ENCODE results near the gene UBE2B. TPM values are rescaled to one million over a fixed set of nuclear protein-coding genes. Genes with fewer than 3 reads are reported as not detected.
"Not testable (repeated sequence)": the region's sequence is repeated elsewhere in the genome, so short reads cannot be mapped to it uniquely, and the experiment has no call there.

Gene UBE2B
- total RNA-seq, 1 experiment from 2014 or later: 186 TPM

DNA sequence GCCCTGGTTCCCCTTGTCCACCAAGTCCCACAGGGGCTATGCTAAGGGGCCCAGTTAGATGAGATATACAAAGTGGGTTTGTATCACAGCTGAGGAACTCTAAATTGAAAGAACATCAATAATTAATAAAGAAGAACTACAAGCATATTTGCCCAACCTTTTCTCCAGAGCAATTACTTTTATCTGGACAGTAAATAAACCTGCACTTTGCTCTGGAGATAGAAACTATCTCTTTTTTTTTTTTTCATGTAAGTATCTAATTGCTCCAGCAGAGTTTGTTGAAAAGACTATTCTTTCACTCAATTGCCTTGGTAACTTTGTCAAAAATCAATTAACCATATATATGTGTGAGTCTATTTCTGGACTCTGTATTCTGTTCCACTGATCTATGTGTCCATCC, 46.3 kb downstream of the UBE2B start:
- DNase-seq (ENCODE audit: unreplicated experiment): no peak
- Mint-ChIP-seq H3K27ac (ENCODE audit: low read depth, unreplicated experiment) (no peak overlapping the region), H3K4me3 (ENCODE audit: unreplicated experiment) (no peak overlapping the region), H3K36me3 (ENCODE audit: insufficient read depth, unreplicated experiment) (peaks cover 6% of the 10 kb centered on the region), H3K4me1 (ENCODE audit: insufficient read depth, unreplicated experiment) (peaks cover 1% of the 10 kb centered on the region), H3K27me3 (ENCODE audit: insufficient read depth, unreplicated experiment) (no peaks in the 10 kb centered on the region), H3K9me3 (ENCODE audit: unreplicated experiment) (peaks cover 8% of the 10 kb centered on the region)
- POLR2A ChIA-PET: interaction anchor here (0.7 to 2.7 kb wide), 5 partner anchors 11 to 49 kb away, joined by 3 to 9 read pairs (median 4); no protein-coding TSS in a partner anchor
- no TSS peak for BruUV-seq (replicated peaks)
- CTCF ChIA-PET: interaction anchor here (0.7 to 3.0 kb wide), 4 partner anchors 9 to 170 kb away, joined by 3 to 8 read pairs (median 3); no protein-coding TSS in a partner anchor
- TF ChIP-seq, protein P1, sequence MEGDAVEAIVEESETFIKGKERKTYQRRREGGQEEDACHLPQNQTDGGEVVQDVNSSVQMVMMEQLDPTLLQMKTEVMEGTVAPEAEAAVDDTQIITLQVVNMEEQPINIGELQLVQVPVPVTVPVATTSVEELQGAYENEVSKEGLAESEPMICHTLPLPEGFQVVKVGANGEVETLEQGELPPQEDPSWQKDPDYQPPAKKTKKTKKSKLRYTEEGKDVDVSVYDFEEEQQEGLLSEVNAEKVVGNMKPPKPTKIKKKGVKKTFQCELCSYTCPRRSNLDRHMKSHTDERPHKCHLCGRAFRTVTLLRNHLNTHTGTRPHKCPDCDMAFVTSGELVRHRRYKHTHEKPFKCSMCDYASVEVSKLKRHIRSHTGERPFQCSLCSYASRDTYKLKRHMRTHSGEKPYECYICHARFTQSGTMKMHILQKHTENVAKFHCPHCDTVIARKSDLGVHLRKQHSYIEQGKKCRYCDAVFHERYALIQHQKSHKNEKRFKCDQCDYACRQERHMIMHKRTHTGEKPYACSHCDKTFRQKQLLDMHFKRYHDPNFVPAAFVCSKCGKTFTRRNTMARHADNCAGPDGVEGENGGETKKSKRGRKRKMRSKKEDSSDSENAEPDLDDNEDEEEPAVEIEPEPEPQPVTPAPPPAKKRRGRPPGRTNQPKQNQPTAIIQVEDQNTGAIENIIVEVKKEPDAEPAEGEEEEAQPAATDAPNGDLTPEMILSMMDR (IDR thresholded peaks at IDR 0.05; ENCODE audit: unreplicated experiment): no peak
- intact Hi-C loops (cut with micrococcal nuclease): no loop called here

DNA sequence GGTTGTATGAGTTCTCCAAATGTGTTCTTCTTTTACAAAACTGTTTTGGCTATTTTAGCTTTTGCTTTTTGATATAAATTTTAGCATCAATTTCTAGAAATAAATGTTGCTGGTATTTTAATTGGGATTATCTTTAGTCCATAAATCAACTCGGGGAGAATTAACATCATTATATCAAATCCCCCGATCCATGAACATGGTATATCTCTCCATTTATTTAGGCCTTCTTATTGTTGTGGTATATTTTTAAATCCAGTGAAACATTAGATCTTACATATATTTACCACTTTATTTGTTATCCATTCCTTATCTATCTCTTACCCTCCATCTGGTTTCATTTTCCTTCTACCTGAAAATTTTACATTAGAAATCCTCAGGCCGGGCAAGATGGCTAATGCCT, 47.6 kb downstream of the UBE2B start:
- Mint-ChIP-seq H3K27me3 (ENCODE audit: insufficient read depth, unreplicated experiment) (no peaks in the 10 kb centered on the region), H3K4me1 (ENCODE audit: insufficient read depth, unreplicated experiment) (no peaks in the 10 kb centered on the region), H3K4me3 (ENCODE audit: unreplicated experiment) (no peak overlapping the region), H3K36me3 (ENCODE audit: insufficient read depth, unreplicated experiment) (peaks cover 6% of the 10 kb centered on the region), H3K9me3 (ENCODE audit: unreplicated experiment) (peaks cover 8% of the 10 kb centered on the region), H3K27ac (ENCODE audit: low read depth, unreplicated experiment) (no peak overlapping the region)
- POLR2A ChIA-PET: interaction anchor here (0.7 to 2.7 kb wide), 8 partner anchors 8 to 88 kb away, joined by 3 to 9 read pairs (median 3); no protein-coding TSS in a partner anchor
- BruUV-seq (replicated peaks): no TSS peak
- CTCF ChIA-PET: interaction anchor here (0.6 to 3.0 kb wide), 3 partner anchors 10 to 112 kb away, joined by 3 to 8 read pairs (median 3); no protein-coding TSS in a partner anchor
- TF ChIP-seq, protein P1 (IDR thresholded peaks at IDR 0.05; ENCODE audit: unreplicated experiment): no peak
- intact Hi-C loops (cut with micrococcal nuclease): no loop called here
- DNase-seq (ENCODE audit: unreplicated experiment): no peak

DNA sequence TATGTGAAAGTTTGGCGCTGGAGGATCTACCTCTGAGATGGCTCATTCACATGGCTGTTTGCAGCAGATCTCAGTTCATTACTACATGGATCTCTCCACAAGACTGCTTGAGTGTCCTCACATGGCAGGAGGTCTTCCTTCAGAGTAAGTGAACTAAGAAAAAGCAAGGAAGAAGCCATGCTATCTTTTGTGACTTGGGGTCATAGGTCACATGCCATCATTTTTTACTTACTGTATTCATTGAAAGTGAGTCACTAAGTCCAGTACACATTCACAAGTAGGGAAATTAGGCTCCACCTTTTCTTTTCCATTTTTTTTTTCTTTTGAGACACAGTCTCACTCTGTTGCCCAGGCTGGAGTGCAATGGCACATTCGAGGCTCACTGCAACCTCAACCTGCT, 49.0 kb downstream of the UBE2B start:
- H3K4me3 Mint-ChIP-seq (ENCODE audit: unreplicated experiment): no peak overlapping the region
- H3K4me1 Mint-ChIP-seq (ENCODE audit: insufficient read depth, unreplicated experiment): no peaks in the 10 kb centered on the region
- no peak overlapping the region for H3K27ac Mint-ChIP-seq (ENCODE audit: low read depth, unreplicated experiment)
- BruUV-seq (replicated peaks): no TSS peak
- peaks cover 8% of the 10 kb centered on the region for H3K9me3 Mint-ChIP-seq (ENCODE audit: unreplicated experiment)
- no peaks in the 10 kb centered on the region for H3K27me3 Mint-ChIP-seq (ENCODE audit: insufficient read depth, unreplicated experiment)
- H3K36me3 Mint-ChIP-seq (ENCODE audit: insufficient read depth, unreplicated experiment): peaks cover 6% of the 10 kb centered on the region
- POLR2A ChIA-PET: interaction anchor here (0.8 to 0.9 kb wide), 2 partner anchors 50 to 82 kb away, joined by 5 to 6 read pairs; no protein-coding TSS in a partner anchor
- intact Hi-C loops (cut with micrococcal nuclease): no loop called here
- no peak for DNase-seq (ENCODE audit: unreplicated experiment)
- TF ChIP-seq, protein P1 (IDR thresholded peaks at IDR 0.05; ENCODE audit: unreplicated experiment): no peak
- CTCF ChIA-PET: interaction anchor here (0.6 kb wide), 1 partner anchor 380 kb away, joined by 3 read pairs; no protein-coding TSS in a partner anchor

DNA sequence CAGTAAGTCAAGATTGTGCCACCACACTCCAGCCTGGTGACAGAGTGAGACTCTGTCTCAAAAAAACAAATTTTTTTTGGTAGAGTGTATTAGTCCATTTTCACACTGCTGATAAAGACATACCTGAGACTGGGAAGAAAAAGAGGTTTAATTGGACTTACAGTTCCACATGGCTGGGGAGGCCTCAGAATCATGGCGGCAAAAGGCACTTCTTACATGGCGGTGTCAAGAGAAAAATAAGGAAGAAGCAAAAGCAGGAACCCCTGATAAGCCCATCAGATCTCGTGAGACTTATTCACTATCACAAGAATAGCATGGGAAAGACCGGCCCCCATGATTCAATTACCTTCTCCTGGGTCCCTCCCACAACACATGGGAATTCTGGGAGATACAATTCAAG, 49.7 kb downstream of the UBE2B start:
- BruUV-seq (replicated peaks); H3K27ac Mint-ChIP-seq (ENCODE audit: low read depth, unreplicated experiment); H3K9me3 Mint-ChIP-seq (ENCODE audit: unreplicated experiment); H3K4me1 Mint-ChIP-seq (ENCODE audit: insufficient read depth, unreplicated experiment); DNase-seq (ENCODE audit: unreplicated experiment); intact Hi-C loops (cut with micrococcal nuclease); H3K4me3 Mint-ChIP-seq (ENCODE audit: unreplicated experiment); H3K36me3 Mint-ChIP-seq (ENCODE audit: insufficient read depth, unreplicated experiment); H3K27me3 Mint-ChIP-seq (ENCODE audit: insufficient read depth, unreplicated experiment): not testable (repeated sequence)
- CTCF ChIA-PET: interaction anchor here (0.6 kb wide), 1 partner anchor 124 kb away, joined by 3 read pairs; no protein-coding TSS in a partner anchor
- POLR2A ChIA-PET: interaction anchor here (0.9 kb wide), 1 partner anchor 81 kb away, joined by 6 read pairs; no protein-coding TSS in a partner anchor

Data from MCF 10A (cell line).